HUES48 (cell line): Measurements from ENCODE around the gene TANC1.

Source experiments
- H3K27ac ChIP-seq: one replicate; pipeline ENCODE4 v1.7.0; 2013; ENCODE audit warnings: low read depth, low read length, inconsistent platforms
- H3K27me3 ChIP-seq: 2 replicates; pipeline ENCODE4 v1.6.1; 2013; ENCODE audit warnings: mild to moderate bottlenecking, low read length; ENCODE audit not compliant: control insufficient read depth, insufficient read depth
- H3K36me3 ChIP-seq: 2 replicates; pipeline ENCODE4 v1.6.1; 2013; ENCODE audit warnings: low read length; ENCODE audit not compliant: control insufficient read depth, insufficient read depth
- H3K4me1 ChIP-seq: 2 replicates; pipeline ENCODE4 v1.6.1; 2013; ENCODE audit warnings: mild to moderate bottlenecking, low read length; ENCODE audit not compliant: control insufficient read depth, insufficient read depth
- H3K4me3 ChIP-seq: 2 replicates; pipeline ENCODE4 v1.5.1; 2013; ENCODE audit warnings: mild to moderate bottlenecking, low read depth, low read length
- H3K9ac ChIP-seq: 2 replicates; pipeline ENCODE4 v1.6.1; 2013; ENCODE audit warnings: mild to moderate bottlenecking, low read depth, low read length, moderate library complexity
- H3K9me3 ChIP-seq: 2 replicates; pipeline ENCODE4 v1.6.1; 2013; ENCODE audit warnings: low read length; ENCODE audit not compliant: control insufficient read depth, insufficient read depth

Gene TANC1

DNA sequence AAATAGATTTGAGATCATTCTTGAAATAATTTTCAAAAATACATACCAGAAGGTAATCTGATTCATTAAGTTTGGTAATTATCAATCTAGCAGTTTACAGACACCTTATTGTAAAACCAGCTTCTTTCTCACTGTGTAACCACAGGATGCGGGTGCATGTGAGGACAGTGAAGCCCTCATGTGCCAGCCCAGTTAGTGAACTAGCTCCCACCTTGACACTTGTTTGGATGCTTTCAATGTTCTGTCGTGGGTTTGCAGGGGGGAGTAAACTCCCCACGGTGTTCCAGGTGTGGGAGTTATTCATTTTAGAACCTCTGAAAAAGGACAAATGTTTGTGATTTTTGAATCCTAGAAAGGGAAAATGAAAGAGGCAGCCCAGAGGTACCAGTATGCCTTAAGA is 259.0 kb downstream of the TANC1 start:
- H3K4me1 ChIP-seq, result no peaks in the 10 kb centered on the region
- no peaks in the 10 kb centered on the region for H3K27me3 ChIP-seq
- no peak overlapping the region for H3K27ac ChIP-seq
- H3K9me3 ChIP-seq, result no peaks in the 10 kb centered on the region
- H3K36me3 ChIP-seq, result peaks cover 18% of the 10 kb centered on the region; the same call in 1 of the 2 replicates
- no peak overlapping the region for H3K4me3 ChIP-seq
- no peak overlapping the region for H3K9ac ChIP-seq

DNA sequence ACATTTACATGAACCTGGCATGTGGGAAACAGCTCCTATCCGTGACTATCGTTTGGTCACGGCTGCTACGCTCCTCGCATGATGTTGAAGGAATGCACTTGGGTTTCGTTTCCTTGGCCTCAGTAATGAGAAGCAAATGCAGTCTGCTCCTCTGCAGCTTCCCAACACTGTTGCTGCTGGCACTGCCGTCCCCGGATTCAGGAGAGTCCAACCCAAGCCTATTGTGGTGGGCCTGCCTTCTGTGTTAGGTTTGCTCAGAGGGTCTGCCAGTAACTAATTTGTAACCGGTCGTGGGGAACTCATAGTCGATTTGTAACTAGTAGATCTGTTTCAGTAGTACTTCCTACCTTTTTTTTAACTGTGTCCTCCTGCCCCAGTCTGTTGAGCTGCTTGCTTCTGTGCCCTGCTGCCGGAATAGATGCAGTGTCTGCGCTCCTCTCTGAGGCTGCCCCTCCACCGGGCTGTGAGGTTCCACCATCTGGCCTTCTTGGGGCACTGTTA is 259.7 kb downstream of the TANC1 start:
- H3K9me3 ChIP-seq, result no peaks in the 10 kb centered on the region
- no peaks in the 10 kb centered on the region for H3K27me3 ChIP-seq
- no peaks in the 10 kb centered on the region for H3K4me1 ChIP-seq
- no peak overlapping the region for H3K27ac ChIP-seq
- H3K9ac ChIP-seq, result no peak overlapping the region
- peaks cover 18% of the 10 kb centered on the region; the same call in 1 of the 2 replicates for H3K36me3 ChIP-seq
- H3K4me3 ChIP-seq, result no peak overlapping the region

DNA sequence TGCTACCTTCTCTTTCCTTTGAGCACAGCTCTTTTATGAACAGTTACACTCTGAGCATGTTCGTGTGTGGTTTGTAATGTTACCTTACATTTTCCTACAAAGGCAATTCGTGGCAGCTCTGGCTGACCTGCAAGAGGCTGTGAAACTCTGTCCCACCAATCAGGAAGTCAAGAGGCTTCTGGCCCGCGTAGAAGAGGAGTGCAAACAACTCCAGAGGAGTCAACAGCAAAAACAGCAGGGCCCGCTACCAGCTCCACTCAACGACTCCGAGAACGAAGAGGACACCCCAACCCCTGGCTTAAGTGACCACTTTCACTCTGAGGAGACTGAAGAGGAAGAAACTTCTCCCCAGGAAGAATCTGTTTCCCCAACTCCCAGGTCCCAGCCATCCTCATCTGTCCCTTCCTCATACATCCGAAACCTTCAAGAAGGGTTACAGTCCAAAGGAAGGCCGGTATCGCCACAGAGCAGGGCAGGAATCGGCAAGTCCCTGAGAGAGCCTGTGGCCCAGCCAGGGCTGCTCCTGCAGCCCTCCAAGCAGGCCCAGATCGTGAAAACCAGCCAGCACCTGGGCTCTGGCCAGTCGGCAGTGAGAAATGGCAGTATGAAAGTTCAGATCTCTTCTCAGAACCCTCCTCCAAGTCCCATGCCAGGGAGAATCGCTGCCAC is 261.2 kb downstream of the TANC1 start:
- no peaks in the 10 kb centered on the region for H3K27me3 ChIP-seq
- peaks cover 20% of the 10 kb centered on the region; the same call in 1 of the 2 replicates for H3K36me3 ChIP-seq
- H3K4me1 ChIP-seq, result no peaks in the 10 kb centered on the region
- no peak overlapping the region for H3K9ac ChIP-seq
- H3K9me3 ChIP-seq, result no peaks in the 10 kb centered on the region
- H3K27ac ChIP-seq, result no peak overlapping the region
- no peak overlapping the region for H3K4me3 ChIP-seq

DNA sequence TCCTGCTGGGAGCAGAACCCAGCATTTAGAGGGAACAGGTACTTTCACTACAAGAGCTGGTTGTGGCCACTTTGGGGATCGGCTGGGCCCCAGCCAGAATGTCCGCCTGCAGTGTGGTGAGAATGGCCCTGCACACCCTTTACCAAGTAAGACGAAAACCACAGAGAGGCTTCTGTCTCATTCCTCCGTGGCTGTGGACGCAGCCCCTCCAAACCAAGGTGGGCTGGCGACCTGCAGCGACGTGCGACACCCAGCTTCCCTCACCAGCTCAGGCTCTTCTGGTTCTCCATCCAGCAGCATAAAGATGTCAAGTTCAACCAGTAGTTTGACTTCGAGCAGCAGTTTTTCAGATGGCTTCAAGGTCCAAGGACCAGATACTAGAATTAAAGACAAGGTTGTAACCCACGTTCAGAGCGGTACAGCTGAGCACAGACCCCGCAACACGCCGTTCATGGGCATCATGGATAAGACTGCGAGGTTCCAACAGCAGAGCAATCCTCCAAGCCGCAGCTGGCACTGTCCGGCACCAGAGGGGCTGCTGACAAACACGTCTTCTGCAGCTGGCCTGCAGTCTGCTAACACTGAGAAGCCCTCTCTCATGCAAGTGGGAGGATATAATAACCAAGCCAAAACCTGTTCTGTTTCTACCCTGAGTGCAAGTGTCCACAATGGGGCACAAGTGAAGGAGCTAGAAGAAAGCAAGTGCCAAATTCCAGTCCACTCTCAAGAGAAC is 261.9 kb downstream of the TANC1 start:
- no peaks in the 10 kb centered on the region for H3K27me3 ChIP-seq
- H3K27ac ChIP-seq, result no peak overlapping the region
- no peaks in the 10 kb centered on the region for H3K9me3 ChIP-seq
- no peak overlapping the region for H3K4me3 ChIP-seq
- peaks cover 27% of the 10 kb centered on the region; the same call in 1 of the 2 replicates for H3K36me3 ChIP-seq
- no peaks in the 10 kb centered on the region for H3K4me1 ChIP-seq
- H3K9ac ChIP-seq, result no peak overlapping the region

DNA sequence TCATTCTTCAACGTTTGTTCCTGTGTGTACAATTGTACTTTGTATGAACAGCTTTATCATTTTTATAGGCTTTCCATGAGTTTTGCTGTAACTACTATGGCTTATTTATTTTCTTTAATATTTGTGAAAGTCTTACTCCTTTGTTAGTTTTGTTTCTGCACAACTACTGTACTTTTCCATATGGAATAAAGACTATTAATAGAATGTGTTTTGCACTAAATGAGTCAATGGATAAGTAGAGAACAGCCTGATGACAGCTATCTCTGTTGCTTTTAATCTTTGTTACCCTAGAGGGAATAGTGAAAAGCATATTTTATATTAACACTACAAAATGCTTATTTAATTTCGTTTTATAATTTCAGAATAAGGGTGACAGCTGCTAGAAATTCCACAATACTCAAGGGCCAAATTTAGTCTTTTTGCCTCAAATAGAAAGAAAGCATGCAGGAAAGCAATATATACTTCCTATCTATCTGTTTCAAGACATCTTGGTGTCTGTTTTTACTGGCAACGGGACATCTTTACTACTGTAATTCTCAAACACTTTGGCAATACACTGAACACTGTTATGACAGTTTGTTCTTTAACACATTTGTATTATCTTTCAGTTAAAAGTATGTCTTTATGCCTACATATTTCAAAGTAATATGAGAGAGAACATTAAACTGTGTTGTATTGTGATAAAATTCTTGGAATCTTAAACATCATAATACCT is 264.2 kb downstream of the TANC1 start:
- no peak overlapping the region for H3K27ac ChIP-seq
- H3K36me3 ChIP-seq, result peaks cover 30% of the 10 kb centered on the region
- H3K9ac ChIP-seq, result no peak overlapping the region
- H3K27me3 ChIP-seq, result no peaks in the 10 kb centered on the region
- no peak overlapping the region for H3K4me3 ChIP-seq
- H3K9me3 ChIP-seq, result no peaks in the 10 kb centered on the region
- no peaks in the 10 kb centered on the region for H3K4me1 ChIP-seq

DNA sequence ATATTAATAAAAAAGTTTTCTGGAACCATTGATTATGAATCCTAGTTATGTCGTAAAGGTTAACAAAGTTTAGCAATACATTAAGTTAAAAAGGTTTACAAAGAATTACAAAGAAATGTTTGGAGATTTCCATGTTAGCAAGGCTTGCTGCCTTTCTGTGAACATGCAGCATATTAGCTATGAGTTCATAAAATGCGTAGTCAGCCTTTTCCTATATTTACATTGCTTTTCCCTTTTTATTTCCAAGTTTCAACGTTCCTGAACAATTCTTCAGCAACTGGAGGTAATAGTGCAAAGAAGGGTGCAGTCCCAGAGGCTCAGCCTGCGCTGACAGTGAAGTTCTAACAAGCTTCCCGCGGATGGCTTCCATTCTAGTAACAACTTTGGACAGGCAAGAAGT is 266.4 kb downstream of the TANC1 start:
- Histone ChIP-seq H3K4me3 (no peak overlapping the region), H3K27ac (no peak overlapping the region), H3K9me3 (no peaks in the 10 kb centered on the region), H3K27me3 (no peaks in the 10 kb centered on the region), H3K9ac (no peak overlapping the region), H3K36me3 (peaks cover 27% of the 10 kb centered on the region), H3K4me1 (no peaks in the 10 kb centered on the region)

DNA sequence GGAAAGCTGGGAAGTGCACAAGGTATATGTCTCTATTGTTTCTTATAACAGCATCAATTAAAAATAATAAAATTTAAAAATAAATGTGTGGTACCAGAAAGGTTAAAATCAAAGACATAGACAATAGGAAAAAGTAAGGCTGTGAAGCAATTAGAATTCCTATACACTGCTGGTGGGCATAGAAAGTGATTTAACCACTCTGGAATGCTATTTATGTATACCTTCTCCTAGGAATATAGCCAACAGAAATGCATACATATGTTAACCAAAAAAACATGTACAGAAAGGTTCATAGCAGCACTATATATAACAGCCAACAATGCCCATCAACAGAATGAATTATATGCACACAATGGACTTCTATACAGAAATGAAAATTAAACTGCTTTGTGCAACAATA is 275.1 kb downstream of the TANC1 start:
- Histone ChIP-seq H3K36me3 (0 out of 2 replicates have a peak, but pooled peaks cover 5% of the 10 kb centered on the region), H3K4me1 (no peaks in the 10 kb centered on the region; the same call in 1 of the 2 replicates), H3K9me3 (no peaks in the 10 kb centered on the region), H3K27me3 (no peaks in the 10 kb centered on the region), H3K27ac (no peak overlapping the region), H3K9ac (no peak overlapping the region), H3K4me3 (no peak overlapping the region)

DNA sequence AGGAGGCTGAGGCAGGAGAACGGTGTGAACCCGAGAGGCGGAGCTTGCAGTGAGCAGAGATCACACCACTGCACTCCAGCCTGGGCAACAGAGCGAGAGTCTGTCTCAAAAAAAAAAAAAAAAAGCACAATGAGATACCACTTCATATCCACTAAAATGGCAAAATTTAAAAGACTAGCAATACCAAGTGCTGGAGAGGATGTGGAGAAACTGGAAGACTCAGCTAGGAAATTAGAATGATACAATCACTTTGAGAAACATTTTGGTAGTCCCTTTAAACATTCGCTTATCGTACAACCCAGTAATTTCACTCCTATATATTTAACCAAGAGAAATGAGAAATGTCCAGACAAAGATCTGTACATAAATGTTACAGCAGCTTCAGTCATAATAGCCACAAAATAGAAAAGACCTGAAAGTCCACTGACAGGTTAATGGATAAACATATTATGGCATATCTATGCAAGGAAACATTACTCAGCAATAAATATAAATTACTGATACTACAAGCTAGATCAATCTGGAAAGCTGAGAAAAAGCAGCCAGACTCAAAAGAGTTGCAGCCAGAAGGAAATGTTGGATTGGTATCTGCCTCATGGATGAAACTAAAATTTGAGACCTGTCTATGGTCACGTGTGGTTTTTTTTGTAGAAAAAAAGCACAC is 278.0 kb downstream of the TANC1 start:
- no peak overlapping the region for H3K27ac ChIP-seq
- no peaks in the 10 kb centered on the region for H3K36me3 ChIP-seq
- no peaks in the 10 kb centered on the region for H3K9me3 ChIP-seq
- H3K4me3 ChIP-seq, result no peak overlapping the region
- no peaks in the 10 kb centered on the region for H3K27me3 ChIP-seq
- no peak overlapping the region for H3K9ac ChIP-seq
- H3K4me1 ChIP-seq, result no peaks in the 10 kb centered on the region; the same call in 1 of the 2 replicates

DNA sequence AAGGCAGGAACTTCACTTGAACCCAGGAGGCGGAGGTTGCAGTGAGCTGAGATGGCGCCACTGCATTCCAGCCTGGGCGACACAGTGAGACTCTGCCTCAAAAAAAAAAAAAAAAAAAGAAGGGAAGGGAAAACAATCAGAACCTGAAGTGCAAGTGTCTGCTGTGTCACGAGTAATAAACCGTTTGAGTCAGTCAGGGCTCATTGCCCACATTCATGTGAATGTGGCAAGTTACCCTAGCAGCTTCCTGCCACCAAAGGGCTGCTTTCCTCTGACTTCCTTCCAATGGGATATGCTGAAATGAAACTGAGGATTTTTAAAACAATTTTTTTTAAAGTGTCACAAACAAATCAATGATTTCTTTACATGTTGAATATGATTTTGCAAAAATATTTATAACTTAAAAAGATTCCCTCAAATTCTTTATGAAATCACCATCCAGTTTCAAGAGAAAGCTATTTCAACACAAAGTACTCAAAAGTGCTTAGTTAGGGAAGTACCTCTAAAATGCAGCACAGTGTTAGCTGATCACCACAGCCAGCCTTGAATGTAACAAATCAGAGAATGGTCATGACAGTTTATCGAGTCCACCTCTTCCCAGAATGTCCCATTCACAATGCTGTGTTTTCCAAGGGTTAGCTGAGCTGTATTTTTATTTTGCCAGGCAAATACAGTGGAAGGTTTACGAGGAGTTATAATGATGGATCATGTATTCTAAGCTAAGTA is 281.7 kb downstream of the TANC1 start:
- Histone ChIP-seq H3K4me1 (no peaks in the 10 kb centered on the region), H3K27me3 (no peaks in the 10 kb centered on the region), H3K4me3 (no peak overlapping the region), H3K27ac (no peak overlapping the region), H3K36me3 (no peaks in the 10 kb centered on the region), H3K9me3 (no peaks in the 10 kb centered on the region), H3K9ac (no peak overlapping the region)
